GM21360 (cell line): ENCODE results near the gene KREMEN2.
A peak's percentile ranks its signal among the peaks of the same experiment; 100 is the strongest.
"Not testable (repeated sequence)": the region's sequence is repeated elsewhere in the genome, so short reads cannot be mapped to it uniquely, and the experiment has no call there.

ENCODE experiments used
- ATAC-seq: cut with Tn5 transposase; IDR thresholded peaks from one replicate; pipeline ENCODE4 v1.9.1; 2021; ENCODE audit warnings: mild to moderate bottlenecking, moderate library complexity; ENCODE audit not compliant: unreplicated experiment

The KREMEN2 gene, protein sequence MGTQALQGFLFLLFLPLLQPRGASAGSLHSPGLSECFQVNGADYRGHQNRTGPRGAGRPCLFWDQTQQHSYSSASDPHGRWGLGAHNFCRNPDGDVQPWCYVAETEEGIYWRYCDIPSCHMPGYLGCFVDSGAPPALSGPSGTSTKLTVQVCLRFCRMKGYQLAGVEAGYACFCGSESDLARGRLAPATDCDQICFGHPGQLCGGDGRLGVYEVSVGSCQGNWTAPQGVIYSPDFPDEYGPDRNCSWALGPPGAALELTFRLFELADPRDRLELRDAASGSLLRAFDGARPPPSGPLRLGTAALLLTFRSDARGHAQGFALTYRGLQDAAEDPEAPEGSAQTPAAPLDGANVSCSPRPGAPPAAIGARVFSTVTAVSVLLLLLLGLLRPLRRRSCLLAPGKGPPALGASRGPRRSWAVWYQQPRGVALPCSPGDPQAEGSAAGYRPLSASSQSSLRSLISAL

DNA sequence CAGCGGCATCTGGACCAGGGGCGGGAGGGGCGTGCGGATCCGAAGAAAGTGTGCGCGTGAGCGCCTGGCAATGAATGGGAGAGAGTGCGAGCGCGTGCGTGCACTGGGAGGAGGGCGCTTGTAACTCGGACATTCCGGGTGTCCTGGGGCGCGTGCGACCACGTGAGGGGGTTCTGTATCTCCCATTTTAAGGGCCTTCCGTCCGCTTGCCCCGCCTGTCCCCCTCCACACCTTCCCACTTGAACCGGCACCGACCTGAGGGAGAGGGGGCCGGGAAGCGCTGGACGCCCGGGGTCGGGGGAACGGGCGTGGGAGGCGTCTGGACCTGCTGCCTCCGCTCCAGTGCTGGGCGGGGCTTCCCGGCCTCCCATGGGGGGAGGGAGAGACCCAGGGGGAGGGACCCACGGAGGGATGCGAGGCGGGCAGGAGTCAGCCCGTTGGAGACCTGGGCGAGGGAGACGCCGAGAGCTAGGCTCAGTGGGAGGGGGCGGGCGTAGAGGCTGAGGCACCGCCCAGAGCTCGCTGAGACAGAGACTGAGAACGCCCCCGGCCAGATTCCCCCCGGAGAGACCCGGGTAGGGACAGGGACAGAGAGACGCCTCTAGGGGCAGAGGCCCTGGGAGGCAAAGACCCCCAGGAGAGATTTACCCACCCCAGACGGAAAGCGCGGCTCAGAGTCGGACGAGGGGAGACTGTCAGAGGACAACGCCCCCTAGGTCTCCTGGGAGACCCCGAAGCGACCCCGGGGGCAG lies at the start of gene KREMEN2:
KREMEN2 (plus strand) TSS at position 553 of the 752 bp plus-strand sequence. CDS start 246 bp downstream, outside the sequence.
- no peak for ATAC-seq

DNA sequence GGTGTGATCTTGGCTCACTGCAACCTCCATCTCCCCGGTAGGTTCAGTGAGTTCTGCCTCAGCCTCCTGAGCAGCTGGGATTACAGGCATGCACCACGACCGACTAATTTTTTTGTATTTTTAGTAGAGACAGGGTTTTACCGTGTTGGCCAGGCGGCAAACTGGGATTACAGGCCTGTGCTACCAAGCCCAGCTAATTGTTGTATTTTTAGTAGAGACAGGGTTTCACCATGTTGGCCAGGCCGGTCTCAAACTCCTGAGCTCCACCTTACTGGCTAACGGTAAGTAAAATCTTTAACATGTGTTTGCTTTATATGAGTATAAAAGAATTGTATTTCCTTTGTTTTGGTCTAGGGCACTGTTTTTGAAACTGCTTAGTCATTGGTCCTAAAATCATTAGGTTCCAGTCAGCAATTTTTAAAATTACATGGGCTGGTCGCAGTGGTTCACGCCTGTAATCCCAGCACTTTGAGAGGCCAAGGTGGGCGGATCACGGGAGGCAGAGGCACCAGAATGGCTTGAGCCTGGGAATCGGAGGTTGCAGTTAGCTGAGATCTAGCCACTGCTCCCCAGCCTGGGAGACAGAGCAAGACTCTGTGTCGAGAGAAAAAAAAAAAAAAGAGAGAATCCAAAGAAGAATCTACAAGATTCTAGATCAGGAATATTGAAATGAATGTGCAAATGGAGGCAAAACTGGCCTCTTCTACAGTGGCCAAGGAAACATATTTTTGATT lies 48.7 kb upstream of the KREMEN2 start:
- no peak for ATAC-seq

DNA sequence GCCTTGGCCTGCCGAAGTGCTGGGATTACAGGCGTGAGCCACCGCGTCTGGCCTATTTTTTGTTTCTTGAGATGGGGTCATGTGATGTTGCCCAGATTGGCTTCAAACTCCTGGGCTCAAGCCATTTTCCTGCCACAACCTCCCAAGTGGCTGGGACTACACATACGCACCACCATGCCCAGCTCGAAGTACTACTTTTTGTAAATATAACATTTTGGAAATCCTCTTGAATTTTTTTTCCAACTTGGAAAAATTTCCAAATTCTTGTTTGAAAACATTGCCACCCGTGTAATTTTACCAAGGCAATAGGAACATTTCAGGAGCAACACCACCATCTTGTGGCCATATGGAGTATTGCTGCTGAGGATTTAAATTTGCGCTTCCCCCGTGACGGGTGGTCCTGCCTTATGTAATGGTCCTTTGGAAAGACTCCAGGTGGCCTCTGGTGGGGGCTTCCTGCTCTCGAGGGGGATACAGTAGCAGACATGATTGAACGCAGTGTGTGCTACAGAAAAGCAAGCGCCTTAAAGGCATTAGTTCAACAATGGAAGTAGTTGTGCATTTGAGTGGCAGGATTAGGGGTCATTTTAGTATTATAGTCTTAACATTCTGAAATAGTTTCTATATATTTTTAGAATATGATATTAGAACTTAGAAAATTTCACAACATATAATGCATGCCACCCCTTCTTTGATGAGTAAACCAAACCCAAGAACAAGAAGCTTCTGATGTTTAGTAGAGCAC lies 44.4 kb upstream of the KREMEN2 start:
- ATAC-seq = no peak

DNA sequence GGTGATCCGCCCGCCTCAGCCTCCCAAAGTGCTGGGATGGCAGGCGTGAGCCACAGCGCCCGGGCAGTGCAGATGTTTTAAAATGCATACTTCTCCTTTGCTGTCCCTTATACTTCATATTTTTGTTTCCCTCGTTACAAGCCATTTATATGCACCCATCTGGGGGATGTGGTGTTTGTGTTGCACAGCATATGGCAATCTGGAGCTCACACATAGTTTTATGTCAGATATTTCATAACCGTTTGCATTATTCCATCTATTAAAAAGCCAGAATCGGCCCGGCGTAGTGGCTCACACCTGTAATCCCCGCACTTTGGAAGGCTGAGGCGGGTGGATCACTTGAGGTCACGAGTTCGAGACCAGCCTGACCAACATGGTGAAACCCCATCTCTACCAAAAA lies 40.6 kb upstream of the KREMEN2 start:
- no peak for ATAC-seq

DNA sequence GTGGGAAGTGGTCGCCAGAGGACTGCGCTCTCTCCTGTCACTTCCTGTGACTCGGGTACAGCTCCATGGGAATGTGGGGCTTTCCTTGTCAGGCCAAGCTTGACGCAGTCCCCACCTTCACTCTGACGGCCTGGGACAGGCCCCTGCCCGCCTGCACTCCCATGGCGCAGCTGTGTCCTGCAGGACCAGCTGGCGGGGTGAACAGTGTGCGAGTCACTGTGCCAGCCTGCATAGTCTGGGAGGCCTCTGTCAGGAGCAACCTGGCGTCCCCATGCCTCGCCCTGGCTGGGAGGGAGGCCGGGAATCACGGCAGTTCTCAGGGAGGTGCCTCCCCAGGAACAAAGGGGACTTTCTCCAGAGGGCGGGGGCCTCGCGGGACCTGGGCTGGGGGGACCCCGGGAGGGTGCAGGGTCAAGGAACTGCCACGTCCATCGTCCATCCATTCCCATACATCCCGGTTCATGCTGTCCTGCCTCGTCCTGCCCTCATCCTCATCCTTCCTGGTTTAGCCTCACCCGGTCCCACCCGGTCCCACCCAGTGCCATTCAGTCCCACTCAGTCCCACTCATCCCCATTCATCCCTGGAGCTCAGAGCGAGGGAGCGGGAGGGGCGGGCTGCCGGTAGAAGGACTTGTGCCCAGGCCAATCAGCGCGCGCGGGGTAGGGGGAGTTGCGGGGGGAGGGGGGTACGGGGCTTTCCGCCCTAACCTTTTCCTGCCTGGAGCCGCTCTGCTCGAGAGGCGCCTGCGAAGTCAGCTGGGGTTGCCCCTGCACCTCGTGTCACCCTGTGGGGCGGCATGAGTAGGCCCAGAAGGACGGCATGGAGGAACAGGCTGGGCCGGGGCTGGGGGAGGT lies 38.9 kb upstream of the KREMEN2 start:
- ATAC-seq = no peak

DNA sequence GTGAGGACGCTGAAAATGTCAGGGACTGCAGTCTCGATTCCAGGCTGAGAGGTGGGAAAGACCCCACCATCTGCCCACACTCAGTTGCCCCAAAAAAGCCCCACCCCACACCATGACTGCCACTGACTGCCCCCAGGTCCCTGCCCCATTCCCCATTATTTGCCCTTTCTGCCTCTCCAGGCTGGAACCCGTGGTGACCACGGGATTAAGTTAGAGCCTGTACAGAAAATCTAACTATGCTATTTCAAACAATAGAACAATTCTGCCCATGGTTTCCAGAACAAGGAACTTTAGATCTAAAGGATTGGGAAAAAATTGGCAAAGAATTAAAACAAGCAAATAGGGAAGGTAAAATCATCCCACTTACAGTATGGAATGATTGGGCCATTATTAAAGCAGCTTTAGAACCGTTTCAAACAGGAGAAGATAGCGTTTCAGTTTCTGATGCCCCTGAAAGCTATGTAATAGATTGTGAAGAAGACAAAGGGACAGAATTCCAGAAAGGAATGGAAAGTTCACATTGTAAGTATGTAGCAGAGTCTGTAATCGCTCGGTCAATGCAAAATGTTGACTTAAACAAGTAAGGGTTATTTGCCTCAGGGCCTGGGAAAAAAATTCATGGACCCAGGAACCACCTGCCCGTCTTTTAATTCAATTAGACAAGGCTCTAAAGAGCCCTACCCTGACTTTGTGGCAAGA lies 38.0 kb upstream of the KREMEN2 start:
- ATAC-seq = no peak

DNA sequence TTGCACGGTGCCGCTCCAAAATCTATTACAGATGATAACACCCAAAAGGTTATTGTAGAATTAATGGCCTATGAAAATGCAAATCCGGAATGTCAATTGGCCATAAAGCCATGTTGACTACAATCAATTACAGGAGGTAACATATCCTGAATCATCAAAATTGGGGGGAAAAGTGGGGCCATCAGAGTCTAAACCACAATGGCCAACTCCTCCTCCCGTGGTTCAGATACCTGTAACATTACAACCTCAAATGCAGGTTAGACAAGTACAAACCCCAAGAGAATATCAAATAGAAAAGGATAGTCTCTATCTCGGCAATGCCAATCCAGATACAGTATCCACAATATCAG lies 37.5 kb upstream of the KREMEN2 start:
- ATAC-seq = no peak

DNA sequence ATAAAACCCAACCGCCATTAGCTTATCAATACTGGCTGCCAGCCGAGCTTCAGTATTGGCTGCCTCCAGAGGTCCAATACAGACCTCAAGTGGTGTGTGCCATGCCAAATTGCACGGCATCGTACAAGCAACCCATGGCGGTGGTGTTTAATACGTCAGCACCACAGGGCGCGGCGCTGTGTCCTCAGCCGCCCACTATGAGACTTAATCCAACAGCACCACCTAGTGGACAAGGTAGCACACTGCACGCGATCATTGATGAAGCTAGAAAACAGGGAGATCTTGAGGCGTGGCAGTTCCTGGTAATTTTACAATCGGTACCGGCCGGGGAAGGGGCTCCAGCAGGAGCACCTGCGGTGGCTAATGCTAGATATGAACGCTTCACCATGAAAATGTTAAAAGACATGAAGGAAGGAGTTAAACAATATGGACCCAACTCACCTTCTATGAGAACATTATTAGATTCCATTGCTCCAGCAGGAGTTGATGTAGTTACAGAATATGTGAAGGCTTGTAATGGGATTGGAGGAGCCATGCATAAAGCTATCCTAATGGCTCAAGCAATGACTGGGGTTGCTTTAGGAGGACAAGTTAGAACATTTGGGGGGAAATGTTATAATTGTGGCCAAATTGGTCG lies 36.9 kb upstream of the KREMEN2 start:
- ATAC-seq = peak; percentile 71

DNA sequence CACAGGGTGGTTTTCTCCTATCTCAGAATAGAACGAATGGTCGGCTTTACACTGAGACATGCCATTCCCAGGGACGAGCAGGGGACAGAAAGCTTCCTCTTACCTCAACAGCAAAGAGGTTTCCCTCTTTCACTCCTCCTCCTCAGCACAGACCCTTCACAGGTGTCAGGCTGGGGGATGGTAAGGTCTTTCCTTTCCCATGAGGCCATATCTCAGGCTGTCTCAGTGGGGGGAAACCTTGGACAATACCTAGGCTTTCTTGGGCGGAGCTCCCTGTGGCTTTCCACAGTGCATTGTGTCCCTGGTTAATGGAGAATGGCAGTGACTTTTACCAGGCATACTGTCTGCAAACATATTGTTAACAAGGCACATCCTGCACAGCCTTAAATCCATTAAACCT lies 35.9 kb upstream of the KREMEN2 start:
- ATAC-seq = not testable (repeated sequence)

DNA sequence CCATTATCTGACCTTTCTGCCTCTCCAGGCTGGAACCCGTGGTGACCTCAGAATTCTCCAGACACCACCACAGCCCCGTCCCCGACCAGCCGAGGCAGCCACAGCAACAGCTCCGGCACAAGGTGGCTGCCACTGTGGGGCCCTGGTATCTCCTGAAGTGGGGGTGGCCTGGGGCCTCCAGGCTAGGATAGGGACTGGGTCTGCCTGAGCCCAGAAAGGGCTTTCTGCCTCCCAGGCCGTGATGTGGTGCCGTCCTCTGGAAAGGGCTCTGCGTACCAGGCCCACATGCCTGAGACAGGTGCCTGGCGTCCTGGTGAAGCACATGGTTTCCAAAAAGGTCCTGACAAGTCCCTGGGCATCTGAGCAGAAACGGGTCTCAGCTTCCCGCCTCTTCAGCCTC lies 35.3 kb upstream of the KREMEN2 start:
- no peak for ATAC-seq

DNA sequence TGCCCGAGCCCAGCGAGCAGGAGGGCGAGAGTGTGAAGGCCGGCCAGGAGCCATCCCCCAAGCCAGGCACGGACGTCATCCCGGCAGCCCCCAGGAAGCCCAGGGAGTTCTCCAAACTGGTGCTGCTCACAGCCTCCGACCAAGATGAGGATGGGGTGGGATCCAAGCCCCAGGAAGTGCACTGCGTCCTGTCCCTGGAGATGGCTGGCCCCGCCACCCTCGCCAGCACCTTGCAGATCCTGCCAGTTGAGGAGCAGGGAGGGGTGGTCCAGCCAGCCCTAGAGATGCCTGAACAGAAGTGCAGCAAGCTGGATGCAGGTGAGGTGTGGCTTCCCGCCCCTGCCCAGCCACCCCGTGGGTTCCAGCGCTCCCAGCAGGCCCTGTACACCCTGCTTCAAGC lies 34.4 kb upstream of the KREMEN2 start:
- no peak for ATAC-seq

DNA sequence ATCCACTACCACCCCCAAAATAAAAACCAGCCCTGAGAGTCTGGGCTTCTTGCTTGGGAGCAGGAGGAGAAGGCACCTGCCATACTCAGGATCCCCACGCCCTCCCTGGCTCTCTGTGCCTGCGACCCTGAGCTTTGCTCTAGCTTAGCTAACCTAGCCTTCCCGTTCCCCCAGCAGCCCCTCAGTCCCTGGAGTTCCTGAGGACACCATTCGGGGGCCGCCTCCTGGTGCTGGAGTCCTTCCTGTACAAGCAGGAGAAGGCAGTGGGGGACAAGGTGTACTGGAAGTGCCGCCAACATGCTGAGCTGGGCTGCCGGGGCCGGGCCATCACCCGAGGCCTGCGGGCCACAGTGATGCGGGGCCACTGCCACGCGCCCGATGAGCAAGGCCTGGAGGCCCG lies 33.8 kb upstream of the KREMEN2 start:
- no peak for ATAC-seq

DNA sequence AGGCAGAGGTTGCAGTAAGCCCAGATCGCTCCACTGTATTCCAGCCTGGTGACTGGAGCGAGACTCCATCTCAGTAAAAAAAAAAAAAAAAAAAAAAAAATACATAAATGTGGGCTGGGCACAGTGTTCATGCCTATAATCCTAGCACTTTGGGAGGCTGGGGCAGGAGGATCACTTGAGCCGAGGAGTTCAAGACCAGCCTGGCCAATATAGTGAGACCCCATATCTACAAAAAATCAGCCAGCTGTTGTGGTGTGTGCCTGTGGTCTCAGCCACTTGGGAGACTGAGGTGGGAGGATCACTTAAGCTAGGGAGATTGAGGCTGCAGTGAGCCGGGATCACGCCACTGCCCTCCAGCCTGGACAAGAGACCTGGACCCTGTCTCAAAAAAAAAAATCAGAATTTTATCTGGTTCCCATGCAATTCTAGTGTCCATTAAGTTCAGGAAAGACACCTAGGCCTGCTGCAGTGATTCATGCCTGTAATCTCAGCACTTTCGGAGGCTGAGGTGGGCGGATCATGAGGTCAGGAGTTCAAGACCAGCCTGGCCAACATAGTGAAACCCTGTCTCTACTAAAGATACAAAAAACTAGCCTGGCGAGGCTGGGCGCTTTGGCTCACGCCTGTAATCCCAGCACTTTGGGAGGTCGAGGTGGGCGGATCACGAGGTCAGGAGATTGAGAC lies 32.7 kb upstream of the KREMEN2 start:
- ATAC-seq = not testable (repeated sequence)

DNA sequence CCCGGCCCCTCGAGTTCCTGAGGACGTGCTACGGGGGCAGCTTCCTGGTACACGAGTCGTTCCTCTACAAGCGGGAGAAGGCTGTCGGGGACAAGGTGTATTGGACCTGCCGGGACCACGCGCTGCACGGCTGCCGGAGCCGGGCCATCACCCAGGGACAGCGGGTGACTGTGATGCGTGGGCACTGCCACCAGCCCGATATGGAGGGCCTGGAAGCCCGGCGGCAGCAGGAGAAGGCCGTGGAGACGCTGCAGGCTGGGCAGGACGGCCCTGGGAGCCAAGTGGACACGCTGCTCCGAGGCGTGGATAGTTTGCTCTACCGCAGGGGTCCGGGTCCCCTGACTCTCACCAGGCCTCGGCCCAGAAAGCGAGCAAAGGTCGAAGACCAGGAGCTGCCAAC lies 30.9 kb upstream of the KREMEN2 start:
- no peak for ATAC-seq

DNA sequence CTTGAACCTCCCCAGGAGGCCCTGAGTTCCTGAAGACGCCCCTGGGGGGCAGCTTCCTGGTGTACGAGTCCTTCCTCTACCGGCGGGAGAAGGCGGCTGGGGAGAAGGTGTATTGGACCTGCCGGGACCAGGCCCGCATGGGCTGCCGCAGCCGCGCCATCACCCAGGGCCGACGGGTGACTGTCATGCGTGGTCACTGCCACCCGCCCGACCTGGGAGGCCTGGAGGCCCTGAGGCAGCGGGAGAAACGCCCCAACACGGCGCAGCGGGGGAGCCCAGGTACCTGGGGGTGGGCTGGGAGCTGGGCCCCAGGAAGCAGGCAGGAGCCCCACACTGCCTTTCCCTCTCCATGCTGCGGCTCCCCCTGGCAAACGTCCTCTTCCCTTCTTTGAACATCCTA lies 30.4 kb upstream of the KREMEN2 start:
- no peak for ATAC-seq

DNA sequence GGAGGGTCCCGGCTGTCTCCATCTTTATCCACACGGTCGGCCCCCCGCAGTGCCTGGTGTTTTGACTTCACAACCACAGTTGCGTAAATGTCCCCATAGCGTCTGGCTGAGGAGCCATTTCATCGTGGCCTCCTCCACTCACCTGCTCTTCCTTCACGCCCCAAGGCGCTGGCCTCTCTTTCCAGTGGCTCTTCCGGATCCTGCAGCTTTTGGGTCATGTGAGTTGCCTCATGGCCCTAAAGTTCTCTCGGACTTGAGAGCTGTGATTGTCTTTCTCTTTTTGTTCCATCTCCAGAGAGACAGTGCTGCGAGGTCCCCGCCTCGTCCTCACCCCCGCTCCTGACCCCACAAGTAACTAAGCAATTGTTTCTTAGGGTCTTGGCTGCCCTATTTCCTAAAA lies 29.6 kb upstream of the KREMEN2 start:
- ATAC-seq = no peak

DNA sequence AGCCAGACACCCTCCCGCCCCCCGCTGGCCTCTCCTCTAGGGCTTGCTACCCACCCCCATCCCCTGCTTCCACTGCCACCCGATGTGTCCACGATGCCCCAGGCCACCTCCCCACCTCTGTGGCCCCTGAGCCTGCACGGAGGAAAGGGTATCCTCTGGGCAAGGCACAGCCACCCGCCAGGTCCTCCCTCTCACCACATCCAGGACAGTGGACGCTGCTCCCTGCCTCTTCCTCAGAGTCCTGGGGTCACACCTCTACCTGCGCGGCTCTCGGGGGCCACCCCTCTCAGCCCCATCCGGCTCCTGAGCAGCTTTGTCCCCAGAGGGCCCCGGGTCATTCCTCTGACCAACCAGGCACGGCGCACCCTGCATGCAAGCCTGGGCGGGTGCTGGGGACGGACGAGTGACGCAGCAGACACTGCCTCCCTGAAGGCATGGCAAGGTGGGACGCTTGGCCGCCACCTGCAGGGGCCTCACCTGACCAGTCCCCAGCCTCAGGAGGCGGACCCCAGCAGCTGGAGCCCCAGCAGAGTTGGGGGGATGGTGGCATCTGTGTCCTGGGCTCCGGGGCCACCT lies 27.6 kb upstream of the KREMEN2 start:
- ATAC-seq = no peak

DNA sequence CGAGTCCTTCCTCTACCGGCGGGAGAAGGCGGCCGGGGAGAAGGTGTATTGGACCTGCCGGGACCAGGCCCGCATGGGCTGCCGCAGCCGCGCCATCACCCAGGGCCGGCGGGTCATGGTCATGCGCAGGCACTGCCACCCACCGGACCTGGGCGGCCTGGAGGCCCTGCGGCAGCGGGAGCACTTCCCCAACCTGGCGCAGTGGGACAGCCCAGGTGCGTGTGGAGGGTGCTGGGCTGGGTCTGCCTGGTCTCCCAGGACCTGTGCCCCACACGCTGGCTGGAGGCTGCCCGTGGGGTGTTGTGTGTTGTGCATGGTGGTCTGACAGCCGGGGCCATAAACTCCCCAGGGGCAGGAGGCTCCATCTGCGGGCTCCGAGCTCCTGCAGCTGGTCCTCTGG lies 26.9 kb upstream of the KREMEN2 start:
- no peak for ATAC-seq
